Effector CD4-positive, alpha-beta T cell (primary cell): ENCODE measurements around the gene AK2.
"Not testable (repeated sequence)": the region's sequence is repeated elsewhere in the genome, so short reads cannot be mapped to it uniquely, and the experiment has no call there.

ENCODE experiments used
- DNase-seq: peaks from one replicate; pipeline ENCODE4 v3.0.0-alpha.2; 2020
- total RNA-seq: gene quantifications from one replicate; lab custom pipeline; 2026; lab: John Stamatoyannopoulos, UW

Gene AK2
- 60.4 reads per million, percentile 72 among the genes with 10 or more reads in this experiment for total RNA-seq

GRCh38 chr1:33036526-33037503, at the start of gene AK2:
Gene AK2 (minus strand): TSS chr1:33036883. CDS start chr1:33036828, 55 bp downstream.
- DNase-seq: peak; percentile 78

DNA sequence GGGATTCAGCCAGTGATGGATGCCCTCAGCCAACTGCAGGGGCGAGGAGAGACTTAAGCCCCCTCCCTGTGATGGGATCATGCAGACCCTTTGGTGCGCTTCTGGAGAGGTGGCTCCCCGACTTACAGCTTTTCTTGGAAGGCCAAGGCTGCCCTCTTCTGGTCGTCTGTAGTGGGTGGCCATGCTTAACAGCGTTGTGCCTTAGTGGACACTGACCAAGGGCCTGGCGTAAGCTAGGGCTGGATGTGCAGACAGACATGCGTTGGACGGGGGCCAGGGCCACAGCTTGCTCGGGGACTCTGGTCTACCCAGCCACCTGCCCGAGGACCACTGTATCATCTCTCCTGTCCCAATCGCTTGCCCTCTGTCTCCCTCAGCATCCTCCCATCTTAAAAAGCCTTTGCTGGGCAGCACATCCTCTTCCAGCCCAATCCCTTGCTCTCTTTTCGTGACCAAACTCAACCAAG, 49.7 kb upstream of the AK2 start:
- DNase-seq: peak; percentile 18

- DNase-seq: no peak
Measured at GRCh38 chr1:33085332-33085731, 48.6 kb upstream of the AK2 start.

GRCh38 chr1:33082575-33083108, 46.0 kb upstream of the AK2 start:
- no peak for DNase-seq

- DNase-seq: no peak
Measured at GRCh38 chr1:33081554-33082305, 45.0 kb upstream of the AK2 start.

GRCh38 chr1:33080885-33081553, 44.3 kb upstream of the AK2 start, which contains the start of gene AZIN2:
Gene AZIN2 (plus strand): TSS chr1:33081153. CDS start chr1:33082250, 1,097 bp downstream.
- DNase-seq: peak; percentile 98

DNA sequence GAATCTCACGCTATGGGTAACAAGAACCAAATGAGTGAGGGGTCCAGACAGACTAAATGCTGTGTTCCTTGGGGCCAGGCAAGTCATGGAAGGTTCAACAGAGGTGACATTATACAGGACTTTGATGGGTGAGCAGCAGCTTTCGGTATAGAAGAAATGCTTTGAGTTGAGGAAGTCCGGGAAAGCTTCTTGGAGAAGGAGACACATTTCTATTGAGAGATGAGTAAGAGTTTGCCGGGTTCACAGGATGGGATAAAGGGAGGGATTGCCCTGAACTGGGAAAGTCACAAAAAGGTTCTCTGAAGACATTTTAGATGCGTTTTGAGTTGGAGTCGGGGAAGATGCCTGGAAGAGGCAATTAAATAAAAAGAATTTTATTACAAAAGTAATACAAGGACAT, 43.7 kb upstream of the AK2 start:
- no peak for DNase-seq

DNA sequence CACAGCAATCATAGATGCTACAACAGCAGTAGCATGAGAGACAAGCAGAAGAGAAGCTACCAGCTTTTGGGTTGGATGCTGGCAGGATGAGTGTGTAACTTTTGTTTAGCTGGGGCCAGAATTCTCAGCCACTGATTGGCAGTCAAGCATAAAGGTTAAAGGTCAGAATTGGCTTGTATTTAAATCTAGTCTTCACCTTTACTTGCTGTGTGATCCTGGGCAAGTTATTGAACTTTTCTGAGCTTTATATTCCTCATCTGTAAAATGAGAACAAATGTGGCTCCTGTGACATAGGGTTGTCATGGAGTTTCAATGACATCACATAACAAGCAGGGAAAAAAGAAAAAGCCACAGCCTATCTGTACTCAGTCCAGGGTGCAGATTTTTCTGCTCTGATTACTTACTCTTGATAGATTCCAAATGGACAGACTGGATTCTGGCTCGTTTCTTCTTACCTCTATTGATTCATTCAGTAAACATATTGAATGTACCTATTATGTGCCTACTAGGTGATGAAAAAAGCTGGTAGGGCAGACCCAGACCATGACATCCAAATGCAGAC, 41.4 kb upstream of the AK2 start:
- DNase-seq: no peak

DNA sequence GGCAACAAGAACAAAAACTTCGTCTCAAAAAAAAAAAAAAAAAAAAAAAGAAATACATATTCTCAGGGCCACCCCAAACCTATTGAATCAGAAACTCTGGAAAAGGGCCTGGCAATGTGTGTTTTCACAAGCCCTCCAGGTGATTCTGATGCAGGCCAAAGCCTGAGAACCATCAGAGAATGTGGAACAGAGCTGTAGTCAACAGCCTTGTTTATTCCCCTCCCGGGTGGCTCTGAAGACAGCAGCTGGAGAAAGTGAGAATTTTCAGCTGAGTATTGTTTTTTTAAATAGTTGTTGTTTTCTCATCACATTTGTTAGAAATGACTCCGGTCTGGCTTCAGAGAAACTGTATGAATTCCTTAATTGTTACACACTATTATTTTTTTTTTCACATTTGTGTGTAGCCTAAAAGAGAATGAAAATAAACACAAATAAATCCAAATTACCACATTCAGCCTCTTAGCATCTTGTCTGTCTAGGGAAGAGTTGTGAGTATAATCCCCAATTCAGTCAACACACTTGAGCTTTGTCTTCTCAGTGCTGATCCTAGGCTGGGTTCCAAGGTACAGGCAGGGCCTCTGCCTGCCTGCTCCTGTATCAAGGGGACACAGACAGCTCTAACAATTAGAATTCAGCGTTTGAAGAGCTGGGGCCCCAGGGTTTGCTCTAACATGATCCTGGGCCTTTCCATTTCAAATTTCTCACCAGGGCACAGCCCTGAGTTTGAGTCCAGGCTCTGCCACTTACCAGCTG, 37.7 kb upstream of the AK2 start:
- no peak for DNase-seq

- DNase-seq: no peak
Measured at GRCh38 chr1:33072707-33073106, 36.0 kb upstream of the AK2 start.

GRCh38 chr1:33070628-33071027, 33.9 kb upstream of the AK2 start:
- no peak for DNase-seq

- not testable (repeated sequence) for DNase-seq
Measured at GRCh38 chr1:33068108-33068507, 31.4 kb upstream of the AK2 start.

DNA sequence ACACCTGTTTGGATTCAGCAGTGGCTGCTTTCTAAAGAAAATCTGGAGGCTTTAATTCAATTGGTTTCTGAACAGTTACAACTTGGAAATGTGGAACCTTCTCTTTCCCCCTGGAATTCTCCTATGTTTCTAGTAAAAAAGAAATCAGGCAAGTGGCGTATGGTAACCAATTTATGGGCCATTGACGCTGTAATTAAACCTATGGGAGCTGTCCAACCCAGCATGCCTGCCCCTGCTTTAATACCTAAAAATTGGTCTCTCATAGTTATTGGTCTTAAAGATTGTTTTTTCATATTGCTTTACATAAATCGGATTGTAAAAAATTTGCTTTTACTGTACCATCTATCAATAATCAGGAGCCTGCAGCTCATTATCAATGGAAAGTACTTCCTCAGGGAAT, 29.8 kb upstream of the AK2 start:
- not testable (repeated sequence) for DNase-seq

DNA sequence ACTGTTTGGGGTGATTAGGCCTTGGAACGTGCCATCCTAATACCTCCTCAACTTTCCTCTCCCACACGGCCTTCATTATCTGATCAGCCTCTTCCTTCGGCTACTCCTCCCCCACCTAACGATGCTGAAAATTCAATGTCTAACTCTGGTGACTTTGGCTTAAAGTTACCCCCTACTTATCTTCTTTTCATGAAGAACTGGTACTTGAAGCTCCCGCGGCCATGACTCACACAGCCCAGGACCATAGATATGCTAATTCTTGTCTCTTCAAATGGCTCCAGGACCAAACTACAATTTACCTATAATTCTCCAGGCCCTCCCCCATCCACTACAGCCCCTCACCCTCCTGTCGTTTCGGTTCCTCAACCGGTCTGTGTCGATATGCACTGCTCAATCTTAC, 28.6 kb upstream of the AK2 start:
- no peak for DNase-seq

- DNase-seq: not testable (repeated sequence)
Measured at GRCh38 chr1:33064284-33064683, 27.6 kb upstream of the AK2 start.

GRCh38 chr1:33061834-33062233, 25.2 kb upstream of the AK2 start:
- DNase-seq: no peak

DNA sequence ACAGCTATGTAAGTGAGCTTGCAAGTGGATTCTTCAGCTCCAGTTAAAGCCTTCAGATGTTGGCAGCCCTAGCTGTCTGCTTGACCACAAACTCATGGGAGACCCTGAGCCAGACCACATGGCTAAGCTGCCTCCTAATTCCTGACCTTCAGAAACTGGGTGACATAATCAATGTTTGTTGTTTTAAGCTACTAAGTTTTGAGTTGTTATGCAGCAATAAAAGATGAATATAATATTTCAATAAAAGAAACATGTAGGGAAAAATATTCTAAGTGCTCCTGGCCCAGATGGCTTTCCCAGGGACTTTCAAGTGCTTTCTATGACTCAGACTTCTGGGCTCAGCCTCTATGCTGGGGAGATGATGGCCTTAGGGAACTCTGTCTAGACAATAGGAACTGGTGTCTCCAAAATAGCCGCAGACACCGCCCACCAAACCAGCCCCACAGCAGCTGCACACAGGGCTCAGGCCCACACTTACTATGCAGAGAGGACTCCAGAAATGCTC, 23.9 kb upstream of the AK2 start:
- DNase-seq: no peak

GRCh38 chr1:33057095-33057494, 20.4 kb upstream of the AK2 start:
- no peak for DNase-seq

GRCh38 chr1:33056426-33056825, 19.7 kb upstream of the AK2 start:
- DNase-seq: no peak

GRCh38 chr1:33055210-33056008, 18.7 kb upstream of the AK2 start:
- no peak for DNase-seq
